SHP77 treated with DMSO at 0.1 percent for 48 hours (cell line): ENCODE results near the gene CNTNAP2.
"Not testable (repeated sequence)": the region's sequence is repeated elsewhere in the genome, so short reads cannot be mapped to it uniquely, and the experiment has no call there.

Experiments
- DNase-seq: peaks from one replicate; lab custom pipeline; 2025; lab: John Stamatoyannopoulos, UW

Gene CNTNAP2

GRCh38 chr7:148265896-148266295, 2149.3 kb downstream of the CNTNAP2 start:
- DNase-seq: no peak

- DNase-seq: no peak
Observed at GRCh38 chr7:148266795-148267194, 2150.2 kb downstream of the CNTNAP2 start.

GRCh38 chr7:148270576-148270975, 2154.0 kb downstream of the CNTNAP2 start:
- no peak for DNase-seq

GRCh38 chr7:148274118-148274517, 2157.5 kb downstream of the CNTNAP2 start:
- DNase-seq: no peak

GRCh38 chr7:148275359-148275890, 2158.8 kb downstream of the CNTNAP2 start:
- no peak for DNase-seq

- DNase-seq: no peak
Observed at GRCh38 chr7:148276314-148277041, 2159.9 kb downstream of the CNTNAP2 start.

GRCh38 chr7:148277042-148277660, 2160.6 kb downstream of the CNTNAP2 start:
- no peak for DNase-seq

GRCh38 chr7:148286150-148286549, 2169.5 kb downstream of the CNTNAP2 start:
- DNase-seq: no peak

GRCh38 chr7:148287538-148287937, 2170.9 kb downstream of the CNTNAP2 start:
- DNase-seq: no peak

GRCh38 chr7:148288592-148289151, 2172.1 kb downstream of the CNTNAP2 start:
- DNase-seq: no peak

GRCh38 chr7:148289630-148290029, 2173.0 kb downstream of the CNTNAP2 start:
- no peak for DNase-seq

GRCh38 chr7:148290538-148290937, 2173.9 kb downstream of the CNTNAP2 start:
- DNase-seq: no peak

GRCh38 chr7:148291799-148292198, 2175.2 kb downstream of the CNTNAP2 start:
- DNase-seq: no peak

- DNase-seq: no peak
Observed at GRCh38 chr7:148296994-148297644, 2180.5 kb downstream of the CNTNAP2 start.

GRCh38 chr7:148298768-148299167, 2182.2 kb downstream of the CNTNAP2 start:
- not testable (repeated sequence) for DNase-seq

GRCh38 chr7:148299350-148300276, 2183.0 kb downstream of the CNTNAP2 start:
- DNase-seq: no peak

GRCh38 chr7:148302436-148302835, 2185.8 kb downstream of the CNTNAP2 start:
- not testable (repeated sequence) for DNase-seq

- no peak for DNase-seq
Observed at GRCh38 chr7:148303295-148304082, 2186.9 kb downstream of the CNTNAP2 start.

- no peak for DNase-seq
Observed at GRCh38 chr7:148304083-148304335, 2187.4 kb downstream of the CNTNAP2 start.

GRCh38 chr7:148304456-148304855, 2187.9 kb downstream of the CNTNAP2 start:
- DNase-seq: no peak

GRCh38 chr7:148306759-148307158, 2190.2 kb downstream of the CNTNAP2 start:
- no peak for DNase-seq
